GM11168 (cell line): Measurements from ENCODE around the gene COL5A3.

Experiments
- in situ Hi-C: fragments of 300-500 bp; cut with MboI; formaldehyde crosslinking; loops from one replicate; pipeline ENCODE4 v1.12.0; 2022; ENCODE audit warnings: low sequenced_read_pairs; ENCODE audit not compliant: unreplicated experiment

Gene COL5A3

GRCh38 chr19:10010247-10010691, at the start of gene COL5A3:
COL5A3 (minus strand) TSS chr19:10010504; CDS start chr19:10010385, 119 bp downstream.
- in situ Hi-C loops, result no loop called here

- in situ Hi-C loops, result no loop called here
Observed at GRCh38 chr19:10052602-10053360, 42.5 kb upstream of the COL5A3 start.

DNA sequence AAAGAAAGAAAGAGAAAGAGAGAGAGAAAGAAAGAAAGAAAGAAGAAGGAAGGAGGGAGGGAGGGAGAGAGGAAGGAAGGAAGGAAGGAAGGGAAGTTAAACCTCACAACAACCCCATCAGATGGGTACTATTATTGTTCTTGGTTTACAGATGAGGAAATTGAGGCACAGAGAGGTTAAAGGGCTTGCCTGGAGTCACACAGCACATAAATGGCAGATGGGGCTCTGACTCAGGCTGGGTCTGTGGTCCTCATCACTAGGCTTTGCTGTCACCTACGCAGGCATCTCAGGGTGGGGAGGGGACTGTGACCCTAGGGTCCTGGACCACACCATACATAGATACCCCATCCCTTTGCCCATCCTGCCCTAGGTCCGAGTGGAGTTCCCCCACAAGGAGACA, 39.3 kb upstream of the COL5A3 start:
- in situ Hi-C loops, result no loop called here

DNA sequence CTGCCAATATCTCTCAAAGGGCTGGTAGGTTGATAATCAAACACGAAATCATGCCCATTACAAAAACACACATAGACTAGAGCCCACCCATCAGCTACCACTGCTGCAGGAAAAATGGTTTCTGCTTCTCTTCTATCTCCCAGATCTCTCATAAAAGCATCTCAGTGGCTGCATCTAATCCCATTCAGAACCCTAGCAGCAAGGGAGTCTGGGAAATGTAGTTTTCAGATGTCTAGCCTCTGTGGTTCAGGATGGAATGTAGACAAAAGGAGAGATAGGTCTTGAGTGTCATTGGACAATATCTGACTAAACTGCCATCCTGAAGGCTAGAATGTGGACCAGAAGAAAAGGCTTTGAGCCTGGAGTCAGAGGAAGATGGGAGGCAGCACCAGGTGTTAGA, 35.1 kb upstream of the COL5A3 start:
- in situ Hi-C loops, result no loop called here

GRCh38 chr19:10044390-10044789, 34.1 kb upstream of the COL5A3 start:
- in situ Hi-C loops, result no loop called here

GRCh38 chr19:10043286-10043927, 33.1 kb upstream of the COL5A3 start:
- in situ Hi-C loops, result no loop called here

- in situ Hi-C loops, result no loop called here
Observed at GRCh38 chr19:10037809-10038208, 27.5 kb upstream of the COL5A3 start.

DNA sequence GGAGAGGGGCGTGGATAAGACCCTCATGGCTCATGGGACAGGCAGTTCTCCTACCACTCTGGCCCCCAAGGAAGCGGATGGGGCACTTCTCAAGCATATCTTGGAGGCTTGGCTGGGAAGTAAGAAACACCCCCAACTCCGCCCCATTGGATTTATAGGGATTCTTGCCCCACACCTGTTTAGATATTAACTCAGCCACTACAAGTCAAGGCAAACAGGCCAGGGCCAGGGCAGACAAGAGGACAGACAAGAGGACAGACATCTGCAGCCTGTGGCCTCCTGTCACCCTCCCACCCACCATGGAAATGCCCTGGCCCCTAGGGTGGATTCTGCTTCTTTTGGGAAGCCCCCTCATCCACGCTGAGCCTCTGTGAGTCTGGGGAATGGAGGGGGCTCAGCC, 27.1 kb upstream of the COL5A3 start:
- in situ Hi-C loops, result no loop called here

DNA sequence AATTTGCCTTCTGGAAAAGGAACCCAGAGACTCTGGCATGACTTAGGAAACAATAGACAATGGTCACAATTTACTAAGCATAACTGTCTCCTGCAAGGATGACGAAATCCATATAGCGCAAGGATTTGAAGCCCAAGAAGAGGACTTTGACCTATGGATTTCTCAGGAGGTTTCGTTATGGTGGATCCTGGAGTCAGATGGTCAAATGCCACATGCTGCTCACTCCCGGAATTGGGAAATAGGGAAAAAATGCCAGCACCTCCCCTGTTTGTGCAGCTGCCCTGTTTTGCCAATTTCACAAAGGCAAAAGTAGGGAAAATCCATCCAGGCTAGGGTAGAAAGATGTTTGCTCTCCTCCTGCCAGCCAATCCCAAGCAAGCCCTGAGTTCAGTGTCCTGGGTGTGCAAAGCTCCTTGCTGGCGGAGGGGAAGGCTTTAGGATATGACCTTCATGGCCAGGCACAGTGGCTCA, 26.3 kb upstream of the COL5A3 start:
- in situ Hi-C loops, result no loop called here

- in situ Hi-C loops, result no loop called here
Observed at GRCh38 chr19:10033614-10034013, 23.3 kb upstream of the COL5A3 start.

GRCh38 chr19:10027158-10027997, 17.1 kb upstream of the COL5A3 start:
- in situ Hi-C loops, result loop anchor here (10.0 kb wide), 1 partner anchor 83 kb away; no protein-coding TSS in a partner anchor

DNA sequence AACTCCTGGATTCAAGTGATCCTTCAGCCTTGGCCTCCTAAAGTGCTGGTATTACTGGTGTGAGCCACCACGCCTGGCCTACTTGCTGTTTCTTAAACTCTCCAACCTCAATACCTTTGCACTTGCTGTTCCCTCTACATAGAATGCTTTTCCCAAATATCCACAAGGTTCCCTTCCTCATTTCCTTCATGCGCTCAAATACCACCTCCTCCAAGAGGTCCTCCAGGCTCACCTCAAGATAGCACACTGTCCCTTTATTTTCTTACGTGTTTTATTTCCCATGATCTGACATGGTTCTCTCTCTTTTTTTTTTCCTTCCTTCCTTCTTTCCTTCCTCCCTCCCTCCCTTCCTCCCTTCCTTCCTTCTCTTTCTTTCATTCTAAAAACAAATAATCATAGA, 16.4 kb upstream of the COL5A3 start:
- in situ Hi-C loops, result loop anchor here (10.0 kb wide), 1 partner anchor 82 kb away; no protein-coding TSS in a partner anchor

DNA sequence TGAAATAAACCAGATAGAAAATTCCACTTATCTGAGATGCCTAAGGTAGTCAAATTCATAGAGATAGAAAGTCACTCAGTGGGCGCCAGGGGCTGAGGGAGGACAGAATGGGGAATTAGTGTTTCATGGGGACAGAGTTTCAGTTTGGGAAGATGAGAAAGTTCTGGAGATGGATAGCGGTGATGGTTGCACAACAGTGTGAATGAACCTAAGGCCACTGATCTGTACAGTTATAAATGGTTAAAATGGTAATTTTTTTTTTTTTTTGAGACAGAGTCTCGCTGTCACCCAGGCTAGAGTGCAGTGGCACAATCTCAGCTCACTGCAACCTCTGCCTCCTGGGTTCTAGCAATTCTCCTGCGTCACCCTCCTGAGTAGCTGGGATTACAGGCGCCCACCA, 12.8 kb upstream of the COL5A3 start:
- in situ Hi-C loops, result loop anchor here (10.0 kb wide), 1 partner anchor 78 kb away; no protein-coding TSS in a partner anchor

GRCh38 chr19:10021863-10022262, 11.6 kb upstream of the COL5A3 start:
- in situ Hi-C loops, result loop anchor here (10.0 kb wide), 1 partner anchor 77 kb away; no protein-coding TSS in a partner anchor

DNA sequence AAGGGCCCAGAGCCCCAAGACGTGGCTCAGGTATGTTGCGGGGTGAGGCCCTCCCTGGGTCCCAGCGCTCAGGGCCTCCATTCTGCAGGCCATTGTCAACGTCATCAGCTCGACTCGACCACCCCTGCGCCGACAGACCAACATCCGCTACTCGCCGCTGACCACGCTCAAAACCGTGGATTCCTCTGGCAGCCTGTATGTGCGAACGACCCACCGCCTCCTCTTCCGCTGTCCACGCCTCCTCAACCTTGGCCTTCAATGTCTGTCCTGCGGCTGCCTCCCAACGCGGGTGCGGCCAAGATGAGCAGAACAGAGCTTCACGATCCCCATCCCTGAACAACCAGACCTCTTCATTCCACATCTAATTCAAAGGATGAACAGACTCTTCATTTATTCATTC, 11.1 kb upstream of the COL5A3 start:
- in situ Hi-C loops, result loop anchor here (10.0 kb wide), 1 partner anchor 77 kb away; no protein-coding TSS in a partner anchor

DNA sequence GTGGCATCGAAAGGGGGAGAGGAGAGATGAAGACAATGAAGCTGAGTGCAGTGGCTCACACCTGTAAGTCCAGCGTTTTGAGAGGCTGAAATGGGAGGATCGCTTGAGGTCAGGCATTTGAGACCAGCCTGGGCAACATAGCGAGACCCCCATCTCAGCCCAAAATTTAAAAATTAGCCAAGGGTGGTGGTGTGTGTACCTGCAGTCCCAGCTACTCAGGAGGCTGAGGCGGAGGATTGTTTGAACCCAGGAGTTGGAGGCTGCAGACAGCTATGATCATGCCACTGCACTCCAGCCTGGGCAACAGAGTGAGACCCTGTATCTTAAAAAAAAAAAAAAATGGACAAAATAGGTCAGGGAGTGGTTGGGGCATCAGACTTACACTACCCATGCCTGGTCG, 10.5 kb upstream of the COL5A3 start:
- in situ Hi-C loops, result loop anchor here (10.0 kb wide), 1 partner anchor 76 kb away; no protein-coding TSS in a partner anchor

GRCh38 chr19:10019246-10019645, 8.9 kb upstream of the COL5A3 start:
- in situ Hi-C loops, result no loop called here

DNA sequence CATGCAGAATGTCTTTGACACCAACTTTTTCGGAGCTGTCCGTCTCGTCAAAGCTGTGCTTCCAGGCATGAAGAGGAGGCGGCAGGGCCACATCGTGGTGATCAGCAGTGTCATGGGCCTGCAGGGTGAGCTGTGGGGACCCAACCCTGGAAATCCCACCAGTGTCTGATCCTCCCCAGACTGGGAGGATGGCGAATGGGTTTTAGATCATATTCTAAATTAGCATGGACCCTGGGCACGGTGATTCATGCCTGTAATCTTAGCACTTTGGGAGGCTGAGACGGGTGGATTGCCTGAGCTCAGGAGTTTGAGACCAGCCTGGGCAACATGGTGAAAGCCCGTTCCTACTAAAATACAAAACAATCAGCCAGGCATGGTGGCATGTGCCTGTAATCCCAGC, 8.5 kb upstream of the COL5A3 start:
- in situ Hi-C loops, result no loop called here

DNA sequence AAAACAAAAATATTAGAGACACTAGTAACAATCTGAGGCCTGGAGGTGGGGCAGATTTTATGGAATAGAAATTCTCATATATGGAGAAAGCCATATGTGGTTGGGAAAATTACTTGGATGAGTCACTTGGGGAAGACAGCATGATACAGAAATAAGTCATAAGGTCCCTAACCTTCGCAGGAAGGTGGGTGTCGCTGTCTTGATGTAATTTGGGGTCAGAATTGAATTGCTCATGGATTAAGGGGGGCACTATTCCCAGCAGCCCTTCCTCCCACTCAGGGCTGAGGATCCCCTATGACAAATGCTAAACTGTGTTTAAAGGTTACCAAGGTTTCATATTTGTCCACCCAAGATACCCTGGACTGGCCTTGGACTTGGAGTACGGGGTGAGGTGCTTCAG, 8.0 kb upstream of the COL5A3 start:
- in situ Hi-C loops, result no loop called here

- in situ Hi-C loops, result no loop called here
Observed at GRCh38 chr19:10013834-10014618, 3.7 kb upstream of the COL5A3 start.
